Stimulated activated CD4-positive, alpha-beta T cell treated with anti-CD3 and anti-CD28 coated beads, Interleukin-15, amount 100 ng/mL, for 24 hours (primary cell): ENCODE results near the gene CYP4A22.
A peak's percentile ranks its signal among the peaks of the same experiment; 100 is the strongest.
"Not testable (repeated sequence)": the region's sequence is repeated elsewhere in the genome, so short reads cannot be mapped to it uniquely, and the experiment has no call there.

Experiments
- DNase-seq: peaks from one replicate; pipeline ENCODE4 v3.0.0-alpha.2; 2020

The CYP4A22 gene

DNA sequence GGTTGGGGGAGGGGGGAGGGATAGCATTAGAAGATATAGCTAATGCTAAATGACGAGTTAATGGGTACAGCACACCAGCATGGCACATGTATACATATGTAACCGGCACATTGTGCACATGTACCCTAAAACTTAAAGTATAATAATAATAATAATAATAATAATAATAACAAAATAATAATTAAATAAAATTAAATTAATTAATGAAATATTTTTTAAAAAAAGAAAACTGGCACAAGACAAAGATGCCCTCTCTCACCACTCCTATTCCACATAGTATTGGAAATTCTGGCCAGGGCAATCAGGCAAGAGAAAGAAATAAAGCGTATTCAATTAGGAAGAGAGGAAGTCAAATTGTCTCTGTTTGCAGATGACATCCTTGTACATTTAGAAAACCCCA, 20.7 kb downstream of the CYP4A22 start:
- DNase-seq, result not testable (repeated sequence)

DNA sequence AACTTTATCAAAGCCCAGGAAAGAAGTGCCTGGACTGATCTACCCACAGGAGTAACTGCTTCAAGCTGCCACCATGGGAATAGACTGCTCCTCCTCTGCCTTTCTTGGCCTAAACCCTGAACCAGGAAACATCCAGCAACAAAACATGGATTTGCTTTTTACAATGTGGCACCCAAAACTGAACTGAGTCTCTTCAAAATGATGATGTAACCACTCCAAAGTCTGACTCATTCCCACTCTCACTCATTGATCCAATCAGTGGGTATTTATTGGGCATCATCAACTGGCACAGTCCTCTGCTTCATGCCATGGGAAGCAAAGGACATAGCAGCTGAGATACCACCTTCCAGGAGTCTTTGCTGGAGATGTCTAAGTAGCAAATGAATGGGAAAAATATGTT, 23.5 kb downstream of the CYP4A22 start:
- no peak for DNase-seq

DNA sequence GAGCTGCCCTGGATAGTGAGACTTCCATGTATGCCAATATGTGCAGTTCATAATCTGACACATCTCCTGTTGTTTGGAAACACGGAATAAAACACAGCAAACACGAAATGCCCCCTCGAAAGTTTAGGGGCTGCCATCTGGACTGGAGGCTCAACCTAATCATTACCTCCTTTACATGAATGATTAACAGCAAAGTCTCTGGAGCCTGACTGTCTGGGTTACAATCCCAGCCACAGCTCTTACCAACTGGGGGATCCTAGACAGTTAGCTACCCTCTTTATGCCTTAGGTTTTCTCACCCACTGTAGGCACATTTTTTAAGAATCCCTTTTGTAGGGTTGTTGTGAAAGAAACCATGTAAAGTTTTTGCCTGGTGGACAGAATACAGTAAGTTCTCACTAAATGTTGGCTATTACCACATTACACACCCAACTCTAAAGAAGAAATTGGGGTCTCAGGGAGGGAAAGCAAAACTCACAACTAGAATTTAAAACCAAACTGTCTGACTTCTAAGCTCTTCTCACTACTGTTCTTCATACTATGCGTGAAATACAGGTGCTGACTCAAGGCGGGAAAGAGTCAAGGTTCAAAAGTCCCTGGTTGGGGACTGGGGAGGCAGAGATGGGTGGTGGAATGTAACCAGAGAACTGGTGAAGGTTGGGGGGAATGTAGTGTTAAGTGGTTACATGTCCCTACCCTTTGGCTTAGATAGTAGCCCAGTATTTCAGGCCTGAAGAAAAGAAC, 24.2 kb downstream of the CYP4A22 start:
- DNase-seq, result no peak

DNA sequence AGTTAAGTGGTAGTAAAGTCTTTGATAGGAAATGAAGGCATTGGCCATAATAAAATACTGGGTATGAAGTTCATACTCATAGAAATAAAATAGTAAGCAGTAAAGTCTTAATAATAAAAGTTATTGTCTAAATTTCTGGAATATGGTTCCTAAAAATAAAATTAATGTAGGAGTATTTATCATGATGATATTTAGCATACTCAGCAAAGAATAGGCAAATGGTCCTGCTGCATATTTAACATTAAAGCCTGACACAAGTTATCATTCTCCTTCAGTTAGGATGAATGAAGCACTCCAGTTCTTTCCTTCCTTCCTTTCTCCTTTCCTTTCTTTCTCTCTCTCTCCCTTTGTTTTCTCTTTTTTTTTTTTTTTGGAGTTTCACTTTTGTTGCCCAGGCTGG, 27.3 kb downstream of the CYP4A22 start:
- DNase-seq, result no peak

DNA sequence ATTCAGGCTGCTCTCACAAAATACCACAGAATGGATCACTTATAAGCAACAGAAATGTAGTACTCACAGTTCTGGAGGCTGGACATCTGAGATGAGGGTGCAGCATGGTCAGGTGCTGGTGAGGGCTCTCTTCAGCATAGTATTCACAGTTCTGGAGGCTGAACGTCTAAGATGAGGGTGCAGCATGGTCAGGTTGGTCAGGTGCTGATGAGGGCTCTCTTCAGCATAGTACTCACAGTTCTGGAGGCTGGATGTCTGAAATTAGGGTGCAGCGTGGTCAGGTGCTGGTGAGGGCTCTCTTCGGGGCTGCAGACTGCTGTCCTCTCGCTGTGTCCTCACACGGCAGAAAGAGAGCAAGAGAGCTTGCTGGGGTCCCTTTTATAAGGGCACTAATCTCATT, 35.5 kb downstream of the CYP4A22 start:
- no peak for DNase-seq

DNA sequence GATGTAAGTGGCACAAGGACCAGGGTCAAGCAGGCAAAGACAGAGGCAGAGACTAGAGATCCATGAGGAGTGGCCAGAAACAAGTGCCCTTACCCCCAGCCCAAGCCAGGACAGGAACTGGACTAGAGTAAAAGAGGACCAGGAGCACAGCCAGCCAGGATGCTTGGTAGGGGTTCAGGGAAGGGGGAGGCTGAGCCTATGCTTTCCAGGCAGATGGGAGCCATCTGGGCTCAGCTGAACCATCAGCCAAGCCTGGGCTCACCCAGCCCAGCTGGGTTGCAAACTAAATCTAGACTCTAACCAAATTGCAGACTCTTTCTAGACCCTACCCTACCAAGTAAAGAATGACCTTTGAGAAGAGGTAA, 37.4 kb downstream of the CYP4A22 start:
- no peak for DNase-seq

DNA sequence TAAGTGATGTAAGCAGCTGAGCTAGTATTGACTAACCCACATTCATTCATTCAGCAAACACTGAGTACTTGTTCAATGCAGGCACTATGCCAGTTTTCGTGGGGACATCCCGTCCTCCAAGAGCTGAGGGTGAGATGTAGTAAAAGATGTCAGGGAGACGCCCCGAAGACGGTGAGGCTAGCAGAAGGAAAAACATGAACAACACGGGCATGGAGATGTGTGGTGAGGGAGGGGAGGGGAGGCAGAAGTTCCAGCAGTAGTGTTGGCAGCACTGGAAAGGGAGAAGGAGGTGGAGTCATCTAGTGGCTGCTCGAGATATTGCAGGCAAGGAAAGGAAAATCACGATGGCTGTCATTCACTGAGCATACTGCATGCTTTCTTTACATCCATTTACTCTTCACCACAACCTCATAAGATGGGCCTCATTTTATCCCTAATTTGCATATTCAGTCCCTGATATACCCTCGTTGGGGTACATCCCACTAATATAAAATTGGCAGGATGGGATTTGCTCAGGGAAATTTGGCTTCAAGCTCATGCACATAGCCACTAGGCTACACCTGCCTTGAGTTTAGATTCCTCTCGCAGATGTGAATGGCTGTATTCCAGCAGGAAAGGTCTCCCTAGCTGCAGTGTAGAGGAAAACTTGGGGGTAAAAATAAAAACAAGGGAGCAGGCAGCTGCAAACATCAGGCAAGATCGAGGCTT, 38.1 kb downstream of the CYP4A22 start:
- peak; percentile 63 for DNase-seq

DNA sequence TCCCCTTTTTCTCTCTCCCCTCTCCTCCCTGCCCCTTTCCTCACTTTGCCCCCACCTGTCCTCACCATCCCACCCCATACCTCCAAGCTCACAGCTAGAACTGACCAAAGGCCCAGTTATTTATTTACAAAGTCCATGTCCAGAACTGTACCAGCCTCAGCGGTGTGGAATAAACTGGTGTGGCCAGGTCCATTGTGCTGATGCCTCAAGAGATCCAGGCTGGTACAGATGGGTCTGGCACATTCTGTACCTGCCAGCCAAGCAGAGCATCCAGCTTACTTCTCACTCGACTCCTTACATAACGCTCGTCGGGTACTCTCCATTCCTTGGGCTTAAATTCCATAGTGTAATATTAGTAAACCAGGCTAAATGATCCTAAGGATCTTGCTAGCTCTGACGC, 40.8 kb downstream of the CYP4A22 start:
- DNase-seq, result no peak

DNA sequence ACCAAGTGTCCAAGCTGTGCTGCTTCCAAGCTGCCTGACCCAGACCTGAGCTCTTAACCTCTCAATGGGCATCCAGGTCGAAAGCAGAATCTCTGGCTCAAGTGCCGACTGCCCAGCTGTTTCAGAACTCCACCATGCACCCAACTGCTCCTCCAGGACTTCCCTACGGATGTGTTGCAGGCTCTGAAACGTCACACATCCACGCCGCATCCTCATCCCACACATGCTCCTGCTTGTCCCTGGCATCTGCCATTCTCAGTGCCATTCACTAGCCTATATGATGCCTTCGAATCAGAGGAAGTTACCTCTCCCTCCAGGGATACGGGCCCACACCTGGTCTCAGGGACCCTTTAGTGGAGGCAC, 41.4 kb downstream of the CYP4A22 start:
- no peak for DNase-seq

DNA sequence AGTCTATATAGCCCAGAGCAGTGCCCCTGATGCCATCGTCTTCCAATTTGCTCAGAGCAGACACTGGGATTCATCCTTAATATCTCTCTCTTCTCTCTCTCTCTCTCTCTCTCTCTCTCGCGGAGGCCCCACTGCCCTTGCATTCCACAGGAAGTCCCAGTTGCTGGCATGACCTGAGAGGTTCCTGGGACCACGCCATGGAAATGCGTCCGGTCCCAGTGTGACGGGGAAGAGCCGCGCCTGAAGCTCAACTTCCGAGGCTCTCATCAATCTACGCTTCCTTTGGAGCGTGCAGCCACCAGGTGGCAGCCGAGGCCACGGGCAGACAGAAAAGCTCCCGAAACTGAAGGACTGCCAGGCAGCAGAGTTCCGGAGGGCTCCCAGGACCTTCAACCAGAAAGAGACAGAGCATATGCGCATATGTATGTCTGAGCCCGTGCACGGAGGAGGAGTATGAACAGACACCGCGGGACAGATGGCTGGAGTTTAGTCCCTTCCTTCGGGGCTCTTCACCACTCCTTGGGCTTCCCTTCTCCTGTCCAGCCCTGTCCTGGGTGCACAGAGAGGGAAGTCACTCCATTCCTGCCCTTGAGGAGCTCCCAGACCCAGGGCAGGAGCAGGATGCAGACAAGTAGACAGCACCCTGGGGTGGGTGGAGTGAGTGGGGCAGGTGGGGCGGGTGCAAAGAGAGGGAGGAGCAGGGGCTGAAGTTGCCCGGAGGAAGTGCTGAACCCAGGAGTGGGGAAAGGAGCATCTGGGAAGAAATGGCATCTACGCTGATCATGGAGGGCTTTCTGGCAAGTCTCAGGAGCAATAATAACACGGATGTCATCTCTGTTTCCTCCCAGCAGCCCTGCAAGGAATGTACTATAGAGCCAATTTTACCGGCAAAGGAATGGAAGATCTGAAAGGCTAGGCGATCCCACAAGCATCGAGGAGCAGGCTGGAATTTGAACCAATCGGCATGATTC, 42.1 kb downstream of the CYP4A22 start:
- DNase-seq, result peak; percentile 89

DNA sequence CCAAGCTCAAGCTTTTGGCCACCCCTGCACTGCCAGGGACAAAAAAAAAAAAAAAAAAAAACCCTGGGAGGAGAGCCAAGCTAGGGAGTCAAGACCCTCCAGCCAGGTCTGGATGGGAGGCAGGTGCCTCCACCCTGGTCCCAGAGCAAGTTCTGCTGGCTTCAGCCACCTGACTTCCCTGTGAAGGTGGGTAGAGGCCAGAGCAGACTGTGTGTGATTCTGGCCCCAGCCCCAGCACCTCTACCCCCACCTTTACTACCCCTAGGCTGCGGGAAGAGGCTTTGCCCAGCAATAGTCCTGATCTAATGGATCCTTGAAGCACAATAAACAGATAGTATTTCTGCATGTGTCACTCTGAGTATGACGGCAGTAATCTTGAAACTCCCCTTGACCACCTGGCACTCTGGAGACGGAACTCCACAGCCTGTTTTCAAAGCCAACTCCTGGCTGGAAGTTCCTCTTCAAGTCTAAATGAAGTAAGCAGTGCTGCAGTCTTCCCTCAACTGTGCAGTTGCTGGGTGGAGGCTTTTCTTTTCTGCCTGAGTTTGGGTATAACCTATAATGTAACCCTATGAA, 42.8 kb downstream of the CYP4A22 start:
- DNase-seq, result no peak

DNA sequence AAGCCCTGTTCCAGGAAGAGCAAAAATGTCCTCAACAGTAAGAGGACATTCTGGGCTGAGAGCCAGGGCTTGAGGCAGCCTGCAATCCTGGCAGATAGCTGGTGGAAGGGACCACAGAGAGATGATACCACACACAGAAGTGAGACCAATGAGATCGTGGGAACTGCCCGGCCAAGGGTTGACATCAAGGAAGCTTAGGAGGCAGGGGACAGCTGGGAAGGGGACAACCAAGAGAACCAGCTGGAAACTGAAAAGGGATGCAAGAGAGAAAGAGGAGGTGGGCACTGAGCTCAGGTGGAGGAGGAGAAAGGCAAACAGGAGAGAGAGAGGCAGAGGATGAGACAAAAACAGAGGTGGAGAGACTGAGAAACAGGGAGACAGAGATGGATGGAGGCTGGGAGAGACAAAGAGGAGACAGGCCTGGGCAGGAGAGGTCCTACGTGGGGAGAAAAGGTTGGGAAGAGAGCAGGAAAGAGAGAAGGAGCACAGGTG, 43.4 kb downstream of the CYP4A22 start:
- no peak for DNase-seq

DNA sequence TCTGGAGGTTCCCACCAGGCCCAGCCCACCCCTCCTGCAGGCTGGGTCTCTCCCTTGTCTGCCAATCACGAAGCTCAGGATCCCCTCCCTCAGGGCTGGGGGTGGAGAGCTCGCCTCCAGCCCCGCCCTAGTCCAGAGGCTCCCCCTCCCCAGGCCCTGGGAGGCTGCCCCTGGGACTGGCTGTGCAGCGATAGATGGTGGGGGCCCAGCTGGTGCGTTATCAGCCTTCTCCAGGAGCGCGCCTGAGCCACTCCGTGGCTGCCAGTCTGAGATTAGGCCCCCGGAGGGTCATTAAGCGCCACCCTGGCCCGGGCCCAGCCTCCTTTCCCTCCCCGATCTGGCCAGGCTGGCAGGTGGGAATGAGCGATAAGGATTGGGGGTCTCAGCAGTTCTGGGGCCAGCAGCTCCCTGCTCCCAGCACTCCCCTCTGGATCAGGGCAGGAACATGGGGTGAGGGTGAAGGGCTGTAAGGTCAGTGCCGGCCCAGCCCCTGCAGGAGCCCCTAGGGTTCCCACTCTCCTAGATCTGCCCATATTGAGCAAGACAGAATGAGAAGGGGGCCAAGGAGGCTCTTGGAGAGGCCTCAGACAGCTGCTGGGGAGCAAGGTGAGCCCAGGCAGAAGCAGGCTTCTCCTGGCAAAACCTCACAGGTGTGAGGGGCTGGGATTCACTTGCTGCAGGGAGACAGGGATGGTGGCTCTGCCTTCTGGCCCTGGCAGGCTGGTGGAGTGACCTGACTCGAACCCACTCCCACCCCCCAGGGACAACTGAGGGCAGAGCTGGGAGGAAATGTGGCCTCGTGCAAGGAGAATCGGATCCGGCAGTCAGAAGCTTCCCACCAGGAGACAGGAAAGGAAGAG, 44.1 kb downstream of the CYP4A22 start:
- no peak for DNase-seq

DNA sequence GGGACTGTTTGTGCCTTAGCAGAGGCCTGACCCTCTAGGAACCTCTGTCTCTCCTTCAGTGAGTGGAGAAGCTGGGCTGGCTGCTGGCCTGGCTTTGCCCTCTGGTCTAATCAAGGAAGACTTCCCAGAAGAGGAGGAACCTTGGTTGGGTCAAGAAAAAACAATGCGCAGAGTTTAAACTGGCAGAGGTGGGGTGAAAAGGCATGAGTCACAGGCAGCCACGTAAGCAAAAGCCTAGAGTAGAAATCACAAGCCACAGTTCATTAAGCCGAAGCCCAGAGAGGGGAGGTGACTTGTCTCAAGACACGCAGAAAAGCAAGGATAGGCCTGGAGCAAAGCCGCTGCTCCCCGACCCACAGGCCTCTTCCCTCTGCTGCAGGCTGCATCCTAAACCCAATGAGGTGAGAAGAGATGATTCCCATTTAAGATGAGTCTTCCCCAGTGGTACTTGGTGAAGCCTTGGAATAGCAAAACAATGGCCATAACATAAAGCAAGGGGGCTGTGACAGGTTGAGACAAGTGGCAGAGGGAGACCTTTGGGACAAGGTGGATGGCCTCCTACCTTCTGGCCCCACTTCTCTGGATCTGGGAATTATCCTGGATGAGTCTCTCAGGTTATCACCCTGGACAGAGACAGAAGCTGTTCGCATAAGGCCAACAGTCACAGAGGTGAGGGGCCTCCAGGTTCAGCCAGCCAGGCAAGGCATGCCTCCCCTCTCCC, 44.9 kb downstream of the CYP4A22 start:
- DNase-seq, result no peak

DNA sequence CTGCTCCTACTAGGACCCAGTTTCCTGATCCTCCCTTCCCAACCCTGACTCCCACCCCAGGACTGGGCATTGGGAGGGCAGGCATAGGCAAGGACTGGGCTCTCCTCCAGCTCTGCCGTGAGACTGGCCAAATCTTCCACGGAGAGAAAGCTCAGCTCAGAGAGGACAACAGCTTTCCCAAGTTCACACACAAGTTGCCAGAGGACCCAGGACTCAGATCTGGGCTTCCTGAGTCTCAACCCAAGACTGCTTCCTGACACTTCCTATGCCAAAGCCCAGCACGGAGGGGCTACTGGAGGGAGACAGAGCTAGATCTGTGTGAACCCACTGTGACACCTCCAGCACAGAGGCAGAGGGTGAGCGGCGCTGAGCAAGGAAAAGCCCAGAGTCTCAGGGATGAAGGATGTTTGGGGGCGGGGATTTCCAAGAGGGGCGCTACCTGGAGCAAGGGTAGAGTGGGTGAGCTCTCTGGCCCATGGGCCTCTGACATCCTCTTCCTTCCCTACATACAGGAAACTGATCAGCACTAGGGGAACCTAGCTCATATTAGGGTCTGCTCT, 45.5 kb downstream of the CYP4A22 start:
- no peak for DNase-seq

DNA sequence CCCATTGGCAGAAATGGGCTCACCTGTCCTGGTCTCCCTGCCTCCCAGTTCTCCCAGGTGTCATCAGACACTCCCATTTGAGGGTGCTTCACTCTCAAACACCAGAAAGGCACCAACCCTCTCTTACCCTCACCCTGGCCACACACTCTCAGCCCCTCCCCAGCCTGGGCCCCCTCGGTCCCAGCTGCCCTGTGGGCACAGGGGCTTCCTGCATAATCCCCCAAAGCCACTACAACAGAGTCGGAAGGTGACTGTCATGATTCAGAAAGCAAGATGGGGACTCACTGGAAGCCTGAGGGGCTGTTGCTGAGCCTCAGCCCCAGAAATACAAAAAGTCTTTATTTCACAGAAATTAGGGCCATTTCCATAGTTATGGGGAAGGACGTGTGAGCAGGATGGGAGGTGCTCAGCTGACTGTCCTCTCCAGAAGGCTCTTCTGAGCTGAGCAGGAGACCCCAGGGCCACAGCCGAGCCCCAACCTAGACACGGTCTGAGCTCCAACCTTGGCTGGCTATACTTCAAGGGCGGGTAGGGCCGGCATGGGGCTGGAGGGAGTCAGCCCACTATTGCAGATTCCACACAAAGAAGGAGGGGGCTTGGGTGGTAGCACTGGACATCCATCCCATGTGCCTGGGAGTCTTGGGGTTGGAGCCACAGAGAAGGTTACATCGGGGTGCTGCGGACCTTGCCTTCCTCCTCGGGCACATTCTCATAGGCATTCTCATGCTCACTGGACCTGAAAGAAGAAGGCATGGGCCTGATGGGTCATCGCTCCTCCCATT, 46.3 kb downstream of the CYP4A22 start:
- DNase-seq, result no peak

DNA sequence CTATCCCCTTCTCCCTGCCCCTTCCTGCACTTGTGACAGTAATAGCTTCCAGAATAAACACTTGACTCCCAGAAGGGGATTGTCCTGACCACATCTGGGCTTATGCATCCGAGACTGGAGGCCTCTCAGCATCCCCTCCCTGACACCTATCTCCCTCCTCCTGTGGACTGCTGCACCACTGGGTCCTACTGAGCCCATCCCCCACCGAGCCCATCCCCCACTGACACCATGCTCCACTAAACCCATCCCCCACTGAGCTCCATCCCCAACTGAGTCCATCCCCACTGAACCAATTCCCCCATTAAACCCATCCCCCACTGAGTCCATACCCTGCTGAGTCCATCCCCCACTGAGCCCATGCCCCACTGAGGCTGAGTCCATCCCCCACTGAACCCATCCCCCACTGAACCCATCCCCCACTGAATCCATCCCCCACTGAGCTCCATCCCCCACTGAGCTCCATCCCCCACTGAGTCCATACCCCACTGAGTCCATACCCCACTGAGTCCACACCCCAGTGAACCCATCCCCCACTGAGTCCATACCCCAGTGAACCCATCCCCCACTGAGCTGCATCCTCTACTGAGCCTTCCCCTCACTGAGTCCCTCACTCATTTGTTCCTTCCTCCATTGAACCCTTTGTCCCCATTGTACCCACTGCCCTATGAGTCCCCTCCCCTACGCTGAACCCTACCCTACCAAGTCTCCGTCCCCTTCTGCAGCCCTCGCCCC, 47.0 kb downstream of the CYP4A22 start:
- no peak for DNase-seq

DNA sequence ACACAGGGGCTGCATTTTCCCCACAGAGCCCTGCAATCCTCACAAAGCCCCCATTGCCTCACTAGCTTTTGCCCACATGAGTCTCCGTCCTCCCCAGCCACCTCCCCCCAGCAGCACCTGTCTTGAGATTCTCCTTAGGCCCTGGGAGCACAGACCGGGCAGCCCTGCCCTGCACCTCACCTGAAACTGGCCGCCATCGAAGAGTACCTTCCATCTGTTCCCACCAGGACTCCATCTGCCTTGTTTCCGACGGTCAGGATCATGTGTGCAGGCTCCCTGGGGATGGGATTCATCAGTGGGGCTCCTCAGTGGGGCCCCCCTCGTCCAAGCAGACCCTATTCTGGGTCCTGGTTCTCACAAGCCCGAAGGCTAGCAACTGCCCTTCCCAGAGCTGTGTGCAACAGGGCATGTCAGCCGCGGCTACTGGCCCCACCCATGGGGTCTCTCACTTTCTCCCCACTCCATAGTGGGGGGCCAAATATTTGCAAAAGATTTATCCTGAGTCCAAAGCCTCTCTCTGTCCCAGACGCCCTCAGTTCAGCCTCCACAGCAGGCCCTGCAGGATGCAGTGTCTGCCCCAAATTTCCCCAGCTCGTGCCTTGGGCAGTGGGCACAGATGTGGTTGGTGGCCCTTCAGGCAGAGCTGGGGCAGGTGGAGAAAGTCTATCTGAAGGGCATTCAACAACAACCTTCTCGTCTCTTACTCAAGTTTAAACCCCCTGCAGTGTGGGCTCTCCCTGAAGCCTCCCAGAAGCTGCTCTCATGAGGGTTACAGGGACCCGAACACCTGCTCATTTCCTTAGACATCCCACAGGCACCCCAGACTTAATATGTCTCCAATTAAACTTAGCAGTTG, 47.8 kb downstream of the CYP4A22 start:
- no peak for DNase-seq
